GM18870 (cell line): Measurements from ENCODE around the gene ANKRD22.

ENCODE experiments used
- ATAC-seq: cut with Tn5 transposase; IDR thresholded peaks from one replicate; pipeline ENCODE4 v1.9.1; 2021; ENCODE audit warnings: moderate library complexity; ENCODE audit not compliant: unreplicated experiment

The ANKRD22 gene

DNA sequence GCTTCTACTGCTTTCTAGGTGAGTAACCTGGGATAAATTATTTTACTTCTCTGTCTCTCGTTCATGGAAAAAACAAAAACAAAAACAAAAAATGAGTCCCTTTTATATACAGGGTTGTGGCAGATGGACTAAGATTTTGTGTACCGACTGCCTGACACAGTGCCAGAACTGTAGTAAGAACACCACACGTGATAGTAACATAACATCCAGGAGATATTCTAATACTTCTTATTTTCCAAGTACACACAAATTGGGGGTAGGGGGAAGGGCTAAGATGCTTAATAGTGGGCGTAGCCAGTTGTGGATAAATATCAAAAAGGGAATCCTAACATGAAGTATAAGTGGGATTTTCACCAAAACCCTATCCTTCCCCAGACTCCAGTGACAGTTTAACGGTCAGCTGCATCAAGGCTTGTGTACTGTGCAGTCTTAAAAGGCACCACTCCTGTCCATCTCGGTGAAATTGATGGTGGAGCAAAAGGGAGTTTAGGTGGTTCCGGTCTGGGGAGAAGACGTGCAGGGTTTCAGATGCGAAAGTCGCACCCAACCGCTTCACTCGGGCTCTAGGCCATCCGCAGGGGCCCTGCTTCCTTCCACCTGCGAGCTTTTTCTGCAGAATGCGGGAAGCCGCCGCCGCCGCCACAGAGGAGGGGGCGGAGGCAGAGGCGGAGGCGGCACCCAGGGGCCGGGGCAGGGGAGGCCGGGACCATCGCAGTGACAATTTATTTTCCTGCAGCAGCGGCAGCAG, 28.1 kb upstream of the ANKRD22 start, which contains the start of gene STAMBPL1:
STAMBPL1 (plus strand) TSS at position 712 of the 748 bp plus-strand sequence. CDS start 21,464 bp downstream, outside the sequence.
- ATAC-seq = peak; percentile 25

DNA sequence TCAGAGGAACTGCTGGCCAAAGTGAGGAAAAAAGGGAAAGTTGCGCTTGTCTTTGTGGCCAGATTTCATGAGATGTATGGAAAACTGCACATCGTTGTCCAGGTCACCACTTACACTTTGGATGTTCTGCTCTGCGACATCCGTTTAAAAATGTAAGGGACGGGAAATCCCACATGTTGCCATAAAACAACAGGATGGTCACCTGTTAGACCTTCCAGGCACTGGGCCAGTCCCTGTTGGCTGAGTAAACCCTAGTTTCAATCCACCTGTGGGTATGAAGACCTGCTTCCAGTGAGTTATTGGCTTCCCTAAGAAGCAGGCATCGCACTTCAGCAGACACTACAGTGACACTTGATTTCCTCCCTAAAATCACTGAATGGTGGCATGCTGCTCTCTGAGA, 25.7 kb upstream of the ANKRD22 start:
- ATAC-seq = no peak

DNA sequence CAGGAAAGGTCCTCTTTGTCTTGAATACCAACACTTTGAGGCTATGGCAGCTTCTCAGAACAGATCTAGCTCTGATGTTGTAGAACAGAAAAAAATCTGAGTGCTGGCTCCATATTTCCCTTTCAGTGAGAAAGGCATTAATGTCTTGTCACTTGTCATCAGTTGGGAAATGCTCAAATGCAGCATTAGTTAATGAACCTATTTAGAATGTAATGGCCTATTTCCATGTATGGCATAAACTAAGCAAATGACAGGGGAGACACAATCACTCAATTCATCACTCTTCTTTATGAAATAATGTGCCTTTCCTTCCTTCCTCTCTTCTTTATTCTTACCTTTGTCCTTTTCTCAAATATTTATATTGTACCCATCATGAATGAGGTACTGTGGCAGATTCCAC, 23.4 kb upstream of the ANKRD22 start:
- ATAC-seq = no peak

DNA sequence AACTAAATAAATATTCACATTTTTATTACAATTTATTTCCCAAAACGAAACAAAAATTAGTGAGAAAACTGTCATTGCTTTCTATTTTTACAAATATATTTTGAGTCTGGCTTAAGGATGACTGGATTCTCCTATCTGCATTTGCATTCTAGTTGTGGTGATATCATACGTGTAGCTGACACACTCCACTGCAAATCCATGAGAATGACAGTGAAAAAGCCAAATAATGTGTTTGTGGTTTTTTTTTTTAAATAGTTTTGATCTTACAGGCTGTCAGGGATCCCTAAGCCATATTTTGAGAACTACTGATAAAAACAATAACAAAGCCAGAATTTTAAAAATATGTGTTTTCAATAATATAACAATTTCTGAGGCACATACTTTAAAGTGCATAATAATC, 22.6 kb upstream of the ANKRD22 start:
- no peak for ATAC-seq

DNA sequence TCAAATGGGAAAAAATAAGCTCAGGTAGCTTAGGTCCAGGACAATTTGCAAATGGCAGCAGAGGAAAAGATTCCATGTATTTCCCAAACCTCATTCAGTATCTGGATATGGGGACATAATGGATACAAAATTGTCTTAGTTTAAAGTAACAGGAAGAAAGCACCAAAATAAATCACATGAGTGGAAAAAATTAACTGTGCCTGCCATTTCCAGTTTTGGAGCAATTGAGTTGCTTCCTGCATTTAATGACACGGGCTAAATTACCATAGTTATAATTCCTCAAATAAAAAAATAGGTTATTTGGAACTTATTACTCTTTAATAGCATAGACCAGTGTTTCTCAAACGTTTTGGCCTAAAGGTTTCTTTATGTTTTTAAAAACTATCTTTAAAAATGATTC, 22.1 kb upstream of the ANKRD22 start:
- no peak for ATAC-seq

DNA sequence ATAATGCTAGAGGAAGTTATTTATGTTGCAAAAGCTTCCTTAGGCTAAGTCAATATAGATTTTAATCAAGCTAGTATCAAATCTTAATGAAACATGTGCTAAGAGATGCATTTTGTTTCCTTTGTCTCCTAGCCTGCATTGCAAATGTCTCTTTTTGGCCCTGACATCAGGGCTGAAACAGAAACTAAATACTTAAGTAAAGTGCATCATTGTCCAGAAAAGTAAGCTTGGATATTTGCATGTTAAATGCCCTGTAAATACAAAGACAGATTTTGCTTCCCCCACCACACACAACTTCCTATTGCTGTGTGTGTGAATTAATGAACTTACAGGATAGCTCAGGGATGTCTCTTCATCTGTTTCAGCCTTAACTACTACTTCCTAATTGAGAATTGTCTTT, 18.4 kb upstream of the ANKRD22 start:
- no peak for ATAC-seq

DNA sequence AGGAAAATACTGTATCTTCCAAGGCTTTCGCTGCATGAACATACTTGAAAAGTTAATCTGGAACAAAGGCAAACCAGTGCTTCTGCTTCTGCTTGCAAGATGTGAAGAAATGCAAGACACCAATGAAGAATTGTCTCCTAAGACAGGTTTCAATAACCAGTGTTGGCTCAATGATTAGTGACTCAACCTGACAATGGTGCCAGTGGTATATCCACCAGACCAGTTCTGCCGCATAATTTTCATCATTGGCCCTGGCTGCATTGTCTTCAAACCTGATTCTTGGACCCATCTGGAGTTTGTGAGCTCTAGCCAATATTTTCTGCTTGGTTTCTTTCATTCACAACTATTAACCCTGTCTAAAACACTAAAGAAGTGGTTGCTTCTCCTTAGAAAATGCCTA, 14.8 kb upstream of the ANKRD22 start:
- ATAC-seq = no peak

DNA sequence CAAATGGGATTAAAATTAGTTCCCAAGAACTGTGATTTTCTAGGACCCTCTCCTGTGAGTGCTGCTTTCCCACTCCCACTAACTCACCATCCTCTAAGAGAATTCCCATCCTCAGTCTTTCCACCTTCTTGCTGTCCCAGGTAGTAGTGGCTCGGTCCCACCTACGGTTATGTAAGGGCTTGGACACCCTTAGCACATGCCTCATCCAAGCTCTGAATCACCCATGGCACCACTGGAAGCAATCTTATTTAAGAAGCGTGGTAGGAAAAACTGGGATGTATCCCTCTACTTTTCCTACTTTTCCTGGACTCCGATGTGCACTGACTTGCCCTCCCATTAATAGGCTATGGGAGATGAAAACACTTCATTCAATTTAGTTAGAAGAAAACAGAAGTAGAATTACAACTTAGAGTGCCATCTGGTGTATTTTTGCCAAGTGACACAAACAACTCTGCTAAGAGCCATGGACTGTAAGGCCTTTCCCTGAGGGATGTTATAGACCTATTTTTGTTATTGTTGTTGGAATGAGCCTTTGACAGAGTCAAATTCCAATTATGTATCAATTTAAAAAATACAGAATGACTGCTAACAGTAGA, 13.7 kb upstream of the ANKRD22 start:
- no peak for ATAC-seq

DNA sequence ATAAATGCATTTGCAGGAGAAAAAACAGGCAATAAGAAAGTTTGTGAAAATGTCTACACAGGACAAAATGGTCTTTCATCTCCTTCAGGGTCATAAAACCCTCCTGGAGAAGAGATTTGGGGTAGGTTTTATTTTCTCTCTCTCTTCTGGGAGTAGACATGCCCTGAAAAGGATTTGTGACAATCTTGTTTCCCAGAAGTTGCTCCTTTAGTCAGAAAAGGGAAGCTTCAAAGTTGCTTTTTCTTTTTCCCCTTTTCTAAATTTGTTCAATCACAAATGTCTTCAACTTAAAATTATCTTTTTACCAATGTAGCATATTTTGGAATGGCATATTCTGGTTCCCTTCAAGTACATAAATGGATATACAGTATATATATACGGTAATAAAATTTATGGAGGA, 9.4 kb upstream of the ANKRD22 start:
- ATAC-seq = no peak

DNA sequence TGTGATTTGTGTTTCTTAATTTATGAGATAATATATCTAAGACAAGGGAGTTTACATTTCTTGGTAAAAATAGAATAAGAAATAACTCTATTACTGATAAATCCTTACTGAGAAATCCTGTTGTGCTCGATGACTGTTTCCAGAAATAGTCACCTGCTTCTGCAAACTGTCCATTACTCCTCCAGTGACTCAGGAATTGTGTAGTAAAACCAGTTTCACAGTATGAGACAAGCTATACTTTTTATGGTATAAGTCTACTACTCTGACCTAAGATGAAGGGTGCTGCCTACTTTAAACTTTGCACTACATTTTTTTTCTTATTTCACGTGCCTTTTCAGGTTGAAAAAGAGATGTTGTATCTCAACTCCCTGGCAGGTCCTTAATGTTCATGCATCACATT, 6.8 kb upstream of the ANKRD22 start:
- no peak for ATAC-seq

DNA sequence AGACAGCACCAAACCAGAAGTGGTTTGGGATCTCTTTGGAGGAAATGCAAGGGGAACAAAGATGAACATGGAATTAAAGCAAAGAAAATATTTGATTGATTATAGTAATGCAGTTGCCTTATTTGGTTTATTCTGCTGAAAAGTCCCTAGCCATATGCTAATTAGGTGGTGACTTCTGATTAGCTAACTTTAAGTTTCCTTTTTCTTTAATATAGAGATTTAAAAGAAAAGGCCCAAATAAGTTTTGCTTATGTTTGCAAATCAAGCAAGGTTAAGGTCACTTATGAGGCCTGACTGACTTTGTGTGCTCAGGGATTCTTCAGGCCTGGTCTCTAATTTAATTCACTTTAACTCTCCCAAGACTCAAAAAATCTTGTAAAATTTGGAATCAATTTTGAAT, 6.2 kb upstream of the ANKRD22 start:
- ATAC-seq = no peak

DNA sequence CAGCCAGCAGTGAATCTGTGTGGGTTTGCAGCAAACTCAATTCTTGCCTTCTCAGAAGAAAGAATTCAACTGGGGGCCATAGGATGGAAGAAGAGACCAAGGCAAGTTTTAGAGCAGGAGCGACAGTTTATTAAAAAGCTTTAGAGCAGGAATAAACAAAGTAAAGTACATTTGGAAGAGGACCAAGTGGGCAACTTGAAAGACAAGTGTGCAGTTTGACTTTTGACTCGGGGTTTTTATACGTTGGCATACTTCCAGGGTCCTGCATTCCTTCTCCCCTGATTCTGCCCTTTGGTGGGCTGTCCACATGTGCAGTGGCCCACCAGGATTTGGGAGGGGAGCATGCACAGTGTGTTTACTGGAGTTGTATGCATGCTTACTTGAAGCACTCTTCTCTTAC, 3.0 kb upstream of the ANKRD22 start:
- no peak for ATAC-seq

DNA sequence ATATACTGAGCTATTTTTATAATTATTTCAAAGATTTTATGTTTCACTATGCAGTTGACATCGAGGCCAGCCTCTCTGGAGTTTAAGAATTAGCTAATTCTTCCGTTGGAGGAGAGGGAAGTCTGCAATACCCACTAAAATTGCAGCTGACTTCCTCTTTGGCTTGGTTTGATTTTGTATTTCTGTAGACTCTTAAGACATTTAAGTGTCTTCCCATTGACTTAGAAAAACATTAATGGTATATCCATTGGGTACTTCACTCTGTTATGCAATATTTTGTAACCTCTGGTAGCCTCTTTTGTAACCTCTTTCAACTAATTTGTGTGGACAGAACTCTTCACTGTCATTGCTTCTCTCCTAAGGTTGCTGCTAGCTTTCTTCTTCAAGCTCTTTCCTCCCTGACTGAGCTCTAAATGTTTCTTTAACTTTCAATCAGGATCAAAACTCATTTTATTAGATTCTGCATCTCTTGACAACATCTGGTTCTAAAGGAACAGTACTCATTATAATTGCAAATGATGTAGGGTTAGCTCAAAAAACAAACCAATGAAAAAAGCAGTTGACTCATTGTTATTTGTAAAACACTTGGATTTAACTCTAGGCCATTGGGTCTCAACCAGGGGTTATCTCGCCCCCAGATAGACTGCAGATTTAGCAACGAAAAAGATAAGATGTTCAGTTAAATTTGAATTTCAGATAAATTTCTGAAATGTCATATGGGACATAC, 1.7 kb upstream of the ANKRD22 start:
- ATAC-seq = no peak

DNA sequence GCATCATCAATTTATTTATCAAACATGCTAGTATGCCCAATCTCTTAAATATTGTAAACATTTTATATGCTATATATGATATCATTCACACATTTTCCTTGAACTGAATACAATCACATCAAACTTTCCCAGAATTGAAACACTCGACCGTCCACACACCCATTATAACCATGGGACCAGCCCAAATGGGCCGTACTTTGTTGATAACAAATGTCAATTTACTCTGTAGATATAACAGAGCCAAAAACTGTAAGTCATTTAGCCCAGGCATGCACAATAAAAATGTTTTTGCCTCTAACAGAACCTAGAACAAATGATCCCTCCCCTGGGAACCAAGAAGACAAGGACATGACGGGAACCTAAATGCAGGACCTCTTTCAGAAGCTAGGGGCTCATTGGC, 683 bp upstream of the ANKRD22 start:
- ATAC-seq = no peak

DNA sequence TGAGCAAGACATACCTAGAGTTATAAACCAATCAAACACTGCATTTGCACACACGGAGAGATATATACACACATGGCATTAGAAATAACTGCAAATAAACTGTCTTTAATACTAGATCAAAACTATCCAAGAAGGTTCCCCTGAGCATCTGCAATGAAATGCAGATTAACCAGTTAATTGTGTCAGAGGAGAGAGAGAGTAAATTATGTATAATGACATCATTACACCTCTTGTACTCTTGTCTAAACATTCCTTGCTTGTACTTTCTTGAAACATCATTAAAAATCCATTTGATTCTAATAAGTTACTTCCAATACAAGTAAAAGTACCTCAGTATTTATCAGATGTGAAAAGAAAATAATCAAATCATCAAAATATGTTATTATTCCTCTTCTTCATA, 932 bp downstream of the ANKRD22 start:
- ATAC-seq = no peak

DNA sequence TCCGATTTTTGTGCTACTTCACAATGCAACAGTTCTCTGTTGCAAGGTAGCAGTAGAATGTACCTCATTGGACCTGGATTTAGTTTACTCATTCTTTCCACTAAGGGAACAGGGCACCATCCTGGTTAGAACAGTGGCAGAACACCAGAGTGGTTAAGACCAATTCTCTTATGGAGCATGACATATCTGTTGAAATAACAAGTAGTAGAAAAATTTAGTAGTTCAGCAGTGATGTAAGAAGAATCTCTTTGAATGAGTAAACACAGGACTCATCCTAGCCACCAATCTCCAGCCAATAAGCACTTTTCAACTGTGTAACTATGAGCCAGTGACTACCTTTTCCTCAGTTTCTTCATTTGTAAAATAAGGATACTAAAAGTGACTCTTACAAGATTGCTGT, 2.4 kb downstream of the ANKRD22 start:
- no peak for ATAC-seq

DNA sequence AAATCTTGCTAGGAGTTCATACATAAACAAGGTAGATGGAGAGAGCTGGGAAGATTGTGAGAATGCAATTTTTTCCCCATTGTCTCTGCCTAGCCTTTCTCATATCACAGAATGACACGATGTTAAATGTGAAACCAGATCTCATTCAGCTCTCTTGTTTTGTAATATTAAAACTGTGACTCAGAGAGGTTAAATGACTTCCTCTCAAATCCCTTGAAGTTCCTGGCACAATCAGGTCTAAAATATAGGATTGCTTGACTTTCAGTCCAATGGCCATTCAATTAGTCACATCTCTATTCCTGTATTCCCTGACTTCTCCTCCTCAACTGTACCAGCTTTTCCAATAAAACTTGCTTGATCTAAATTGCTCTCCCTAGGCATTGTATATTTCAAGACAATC, 3.1 kb downstream of the ANKRD22 start:
- ATAC-seq = no peak

DNA sequence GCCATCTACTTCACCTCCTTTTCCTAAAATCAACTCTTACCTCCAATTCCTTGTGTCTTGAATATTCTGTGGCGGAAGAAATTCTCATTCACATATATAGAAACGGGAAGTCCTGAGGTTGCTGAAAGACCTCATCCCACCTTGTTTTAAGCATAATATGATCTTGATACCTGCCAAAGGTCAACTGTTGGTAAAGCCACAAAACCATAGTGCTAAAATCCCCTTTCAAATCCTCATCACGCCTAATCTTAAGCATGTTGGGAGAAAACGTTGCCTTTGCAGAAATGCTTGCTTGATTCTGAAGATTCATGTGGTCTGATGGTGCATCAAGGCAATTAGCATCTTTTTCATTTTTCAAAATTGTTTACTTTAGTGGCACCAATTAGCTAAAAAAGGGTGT, 8.5 kb downstream of the ANKRD22 start:
- no peak for ATAC-seq

DNA sequence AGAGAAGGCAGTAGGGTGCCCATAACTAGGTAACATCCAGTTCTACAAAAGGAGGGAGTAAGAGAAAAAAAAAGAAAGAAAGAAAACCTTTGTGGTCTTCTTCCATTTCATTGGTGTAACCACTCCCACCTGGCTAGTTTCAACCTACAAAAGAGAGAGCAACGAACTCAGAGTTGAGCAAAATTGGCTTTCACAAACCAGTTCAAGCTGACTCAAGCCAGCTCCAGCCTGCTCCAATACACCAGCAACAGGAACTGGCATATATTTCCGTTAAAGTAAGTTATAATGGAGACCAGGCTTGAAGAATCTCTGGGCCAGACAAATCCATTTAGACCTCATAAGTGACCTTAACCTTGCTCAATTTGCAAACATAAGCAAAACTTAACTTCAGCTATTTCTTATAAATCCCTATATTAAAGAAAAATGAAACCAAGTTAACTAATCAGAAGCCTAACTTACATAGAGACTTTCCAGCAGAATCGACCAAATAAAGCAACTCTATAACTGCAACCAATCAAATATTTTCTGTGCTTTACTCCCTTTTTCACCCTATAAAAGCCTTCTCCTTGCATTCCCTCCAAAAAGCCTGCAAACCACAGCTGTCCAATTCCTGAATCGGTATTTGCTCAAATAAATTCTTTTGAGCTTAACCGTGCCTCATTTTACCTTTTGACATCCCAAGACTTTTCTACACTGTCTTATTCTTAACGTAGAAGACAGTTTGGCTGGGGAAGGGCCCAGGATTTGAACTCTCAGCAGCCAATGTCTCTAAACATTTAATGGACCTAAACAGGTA, 10.1 kb downstream of the ANKRD22 start:
- ATAC-seq = no peak

DNA sequence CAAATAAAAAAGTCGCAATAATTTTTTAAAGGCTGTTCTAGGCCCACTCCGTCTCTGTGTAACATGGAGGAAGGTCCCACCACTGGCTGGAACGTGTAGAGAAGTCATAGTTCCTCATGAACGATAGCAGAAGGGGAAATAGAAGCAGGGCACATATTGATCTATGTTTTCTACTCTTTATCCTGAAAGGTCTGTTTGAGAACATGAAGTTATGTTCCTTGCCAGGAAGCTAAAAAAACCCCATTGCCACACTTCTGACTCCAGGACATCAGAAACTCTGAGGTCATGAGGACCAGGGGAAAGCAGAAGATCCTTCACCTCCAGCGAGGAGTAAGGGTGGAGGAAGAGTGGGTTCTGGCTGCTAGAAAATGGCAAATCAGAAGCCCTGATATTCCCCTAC, 10.8 kb downstream of the ANKRD22 start:
- ATAC-seq = no peak

DNA sequence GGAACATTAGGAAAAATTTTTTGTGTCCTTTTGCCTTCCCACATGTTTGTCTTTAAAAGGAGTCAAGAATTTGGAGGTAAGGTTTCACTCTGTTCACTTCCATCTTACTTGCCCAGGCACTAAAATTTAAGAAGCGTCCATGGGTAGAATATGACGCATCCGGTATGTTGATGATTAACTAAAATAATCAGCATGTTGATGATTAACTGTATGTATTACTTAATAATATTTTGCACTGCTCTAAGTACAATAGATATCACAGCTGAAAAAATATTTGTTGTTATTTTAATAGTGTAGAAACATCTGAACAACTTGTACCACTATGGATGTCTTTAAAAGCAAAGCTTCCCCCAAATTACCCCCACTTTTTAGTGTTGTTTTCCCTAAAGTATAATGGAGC, 11.5 kb downstream of the ANKRD22 start:
- no peak for ATAC-seq
